HEK293 (cell line): ENCODE measurements around the gene GNB1.

Experiments used
- CTCF ChIA-PET: fragments of 350-600 bp; formaldehyde crosslinking; extraction: SDS; loops from one replicate; lab custom pipeline; 2021; ENCODE audit warnings: antibody characterized with exemption; lab: Yijun Ruan, JAX
- POLR2A ChIA-PET: fragments of 300-600 bp; formaldehyde crosslinking; extraction: SDS; loops from one replicate; lab custom pipeline; 2020; ENCODE audit warnings: antibody characterized with exemption, inconsistent platforms; lab: Yijun Ruan, JAX
- H3K27ac ChIP-seq: fragments of 200-500 bp; sonication (Bioruptor generic); 2 replicates; pipeline ENCODE4 v1.5.1; 2014; ENCODE audit warnings: low read depth, low read length, control low read depth, inconsistent platforms; ENCODE audit errors: extremely low read depth
- H3K36me3 ChIP-seq, 2 experiments: fragments of 200-500 bp in 1 of 2; sonication (Bioruptor generic) in 1 of 2; 1 replicate in 1 of 2; 2 replicates in 1 of 2; pipeline ENCODE4 v1.5.1; 2014 to 2017; ENCODE audit warnings: inconsistent platforms in 2 of 2, low read length in 2 of 2; ENCODE audit not compliant: control insufficient read depth in 2 of 2, insufficient read depth in 1 of 2
- H3K4me1 ChIP-seq: fragments of 200-500 bp; sonication (Bioruptor generic); 2 replicates; pipeline ENCODE4 v1.5.1; 2014; ENCODE audit warnings: mild to moderate bottlenecking, low read length, inconsistent platforms; ENCODE audit not compliant: control insufficient read depth, insufficient read depth
- H3K4me3 ChIP-seq: 2 replicates; pipeline ENCODE4 v1.5.1; 2011; ENCODE audit warnings: low read depth, mild to moderate bottlenecking, control low read depth, low read length, moderate library complexity
- H3K9me3 ChIP-seq: fragments of 200-500 bp; sonication (Bioruptor generic); 2 replicates; pipeline ENCODE4 v1.5.1; 2014; ENCODE audit warnings: low read depth, low read length, inconsistent platforms; ENCODE audit not compliant: control insufficient read depth, insufficient read depth
- AEBP2 ChIP-seq: fragments of 450-650 bp; formaldehyde crosslinking; IDR thresholded peaks from 2 replicates; pipeline ENCODE4 v1.5.1; 2016; ENCODE audit warnings: missing biosample characterization, missing genetic modification characterization, borderline replicate concordance
- CTCF ChIP-seq: fragments of 450-650 bp; formaldehyde crosslinking; IDR thresholded peaks from 2 replicates; pipeline ENCODE4 v1.5.1; 2016; ENCODE audit warnings: missing biosample characterization, missing genetic modification characterization
- KLF1 ChIP-seq: fragments of 450-650 bp; formaldehyde crosslinking; IDR thresholded peaks from 2 replicates; pipeline ENCODE4 v1.5.1; 2016; ENCODE audit warnings: missing biosample characterization, missing genetic modification characterization
- ZBTB10 ChIP-seq: fragments of 450-650 bp; formaldehyde crosslinking; IDR thresholded peaks from 2 replicates; pipeline ENCODE4 v1.5.1; 2016; ENCODE audit warnings: missing biosample characterization, missing genetic modification characterization
- ZEB2 ChIP-seq: fragments of 450-650 bp; formaldehyde crosslinking; IDR thresholded peaks from 2 replicates; pipeline ENCODE4 v1.5.1; 2016; ENCODE audit warnings: missing biosample characterization, missing genetic modification characterization
- ZFP69B ChIP-seq: fragments of 450-650 bp; formaldehyde crosslinking; IDR thresholded peaks from 2 replicates; pipeline ENCODE4 v1.5.1; 2016; ENCODE audit warnings: missing biosample characterization, missing genetic modification characterization
- ZNF10 ChIP-seq: fragments of 450-650 bp; formaldehyde crosslinking; IDR thresholded peaks from 2 replicates; pipeline ENCODE4 v1.5.1; 2017; ENCODE audit warnings: missing biosample characterization, missing genetic modification characterization
- ZNF132 ChIP-seq: fragments of 450-650 bp; formaldehyde crosslinking; IDR thresholded peaks from 2 replicates; pipeline ENCODE4 v1.5.1; 2017; ENCODE audit warnings: missing biosample characterization, missing genetic modification characterization, borderline replicate concordance
- ZNF146 ChIP-seq: fragments of 450-650 bp; formaldehyde crosslinking; IDR thresholded peaks from 2 replicates; pipeline ENCODE4 v1.5.1; 2016; ENCODE audit warnings: missing biosample characterization, missing genetic modification characterization
- ZNF155 ChIP-seq: fragments of 450-650 bp; formaldehyde crosslinking; IDR thresholded peaks from 2 replicates; pipeline ENCODE4 v1.5.1; 2016; ENCODE audit warnings: missing biosample characterization, missing genetic modification characterization
- ZNF335 ChIP-seq: fragments of 450-650 bp; formaldehyde crosslinking; conservative IDR thresholded peaks from 2 replicates; pipeline ENCODE4 v1.5.1; 2016; ENCODE audit warnings: missing biosample characterization, missing genetic modification characterization
- ZNF362 ChIP-seq: fragments of 450-650 bp; formaldehyde crosslinking; IDR thresholded peaks from 2 replicates; pipeline ENCODE4 v1.5.1; 2016; ENCODE audit warnings: missing biosample characterization, missing genetic modification characterization
- ZNF426 ChIP-seq: fragments of 450-650 bp; formaldehyde crosslinking; IDR thresholded peaks from 2 replicates; pipeline ENCODE4 v1.5.1; 2017; ENCODE audit warnings: missing biosample characterization, missing genetic modification characterization, mild to moderate bottlenecking, inconsistent platforms, moderate library complexity
- ZNF580 ChIP-seq: fragments of 450-650 bp; formaldehyde crosslinking; IDR thresholded peaks from 2 replicates; pipeline ENCODE4 v1.5.1; 2016; ENCODE audit warnings: missing biosample characterization, missing genetic modification characterization
- ZNF707 ChIP-seq: fragments of 450-650 bp; formaldehyde crosslinking; IDR thresholded peaks from 2 replicates; pipeline ENCODE4 v1.5.1; 2016; ENCODE audit warnings: missing biosample characterization, missing genetic modification characterization
- TF ChIP-seq, protein P1 (sequence below): sonication (generic); formaldehyde crosslinking; IDR thresholded peaks from 2 replicates; pipeline ENCODE4 v1.8.1; 2022; ENCODE audit warnings: mild to moderate bottlenecking, moderate library complexity, missing genetic modification reagents
- TF ChIP-seq, protein P2 (sequence below): fragments of 450-650 bp; formaldehyde crosslinking; IDR thresholded peaks from 2 replicates; pipeline ENCODE4 v1.5.1; 2016; ENCODE audit warnings: missing biosample characterization, missing genetic modification characterization
- TF ChIP-seq, protein P3 (sequence below): fragments of 450-650 bp; formaldehyde crosslinking; IDR thresholded peaks from 2 replicates; pipeline ENCODE4 v1.5.1; 2017; ENCODE audit warnings: missing biosample characterization, missing genetic modification characterization

The GNB1 gene

GRCh38 chr1:1755426-1755825 lies 135.5 kb downstream of the GNB1 start:
- no peak overlapping the region for H3K4me3 ChIP-seq
- CTCF ChIA-PET: no interaction called here
- TF ChIP-seq ZNF146 (tag by site-specific recombination) (no peak), ZNF426 (tag by site-specific recombination) (no peak), ZNF132 (tag by site-specific recombination) (no peak), KLF1 (tag by site-specific recombination) (no peak), ZNF155 (no peak), ZNF362 (no peak), ZNF10 (tag by site-specific recombination) (no peak), ZEB2 (tag by site-specific recombination) (no peak), ZNF580 (no peak), ZNF335 (no peak), ZFP69B (no peak), ZNF707 (no peak), CTCF (no peak), ZBTB10 (tag by site-specific recombination) (no peak), AEBP2 (no peak)
- TF ChIP-seq, protein P1, sequence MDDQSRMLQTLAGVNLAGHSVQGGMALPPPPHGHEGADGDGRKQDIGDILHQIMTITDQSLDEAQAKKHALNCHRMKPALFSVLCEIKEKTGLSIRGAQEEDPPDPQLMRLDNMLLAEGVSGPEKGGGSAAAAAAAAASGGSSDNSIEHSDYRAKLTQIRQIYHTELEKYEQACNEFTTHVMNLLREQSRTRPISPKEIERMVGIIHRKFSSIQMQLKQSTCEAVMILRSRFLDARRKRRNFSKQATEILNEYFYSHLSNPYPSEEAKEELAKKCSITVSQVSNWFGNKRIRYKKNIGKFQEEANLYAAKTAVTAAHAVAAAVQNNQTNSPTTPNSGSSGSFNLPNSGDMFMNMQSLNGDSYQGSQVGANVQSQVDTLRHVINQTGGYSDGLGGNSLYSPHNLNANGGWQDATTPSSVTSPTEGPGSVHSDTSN (CRISPR knock-in tag): no peak
- TF ChIP-seq, protein P2, sequence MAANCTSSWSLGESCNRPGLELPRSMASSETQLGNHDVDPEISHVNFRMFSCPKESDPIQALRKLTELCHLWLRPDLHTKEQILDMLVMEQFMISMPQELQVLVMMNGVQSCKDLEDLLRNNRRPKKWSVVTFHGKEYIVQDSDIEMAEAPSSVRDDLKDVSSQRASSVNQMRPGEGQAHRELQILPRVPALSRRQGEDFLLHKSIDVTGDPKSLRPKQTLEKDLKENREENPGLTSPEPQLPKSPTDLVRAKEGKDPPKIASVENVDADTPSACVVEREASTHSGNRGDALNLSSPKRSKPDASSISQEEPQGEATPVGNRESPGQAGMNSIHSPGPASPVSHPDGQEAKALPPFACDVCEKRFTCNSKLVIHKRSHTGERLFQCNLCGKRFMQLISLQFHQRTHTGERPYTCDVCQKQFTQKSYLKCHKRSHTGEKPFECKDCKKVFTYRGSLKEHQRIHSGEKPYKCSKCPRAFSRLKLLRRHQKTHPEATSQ (tag by site-specific recombination): no peak
- TF ChIP-seq, protein P3, sequence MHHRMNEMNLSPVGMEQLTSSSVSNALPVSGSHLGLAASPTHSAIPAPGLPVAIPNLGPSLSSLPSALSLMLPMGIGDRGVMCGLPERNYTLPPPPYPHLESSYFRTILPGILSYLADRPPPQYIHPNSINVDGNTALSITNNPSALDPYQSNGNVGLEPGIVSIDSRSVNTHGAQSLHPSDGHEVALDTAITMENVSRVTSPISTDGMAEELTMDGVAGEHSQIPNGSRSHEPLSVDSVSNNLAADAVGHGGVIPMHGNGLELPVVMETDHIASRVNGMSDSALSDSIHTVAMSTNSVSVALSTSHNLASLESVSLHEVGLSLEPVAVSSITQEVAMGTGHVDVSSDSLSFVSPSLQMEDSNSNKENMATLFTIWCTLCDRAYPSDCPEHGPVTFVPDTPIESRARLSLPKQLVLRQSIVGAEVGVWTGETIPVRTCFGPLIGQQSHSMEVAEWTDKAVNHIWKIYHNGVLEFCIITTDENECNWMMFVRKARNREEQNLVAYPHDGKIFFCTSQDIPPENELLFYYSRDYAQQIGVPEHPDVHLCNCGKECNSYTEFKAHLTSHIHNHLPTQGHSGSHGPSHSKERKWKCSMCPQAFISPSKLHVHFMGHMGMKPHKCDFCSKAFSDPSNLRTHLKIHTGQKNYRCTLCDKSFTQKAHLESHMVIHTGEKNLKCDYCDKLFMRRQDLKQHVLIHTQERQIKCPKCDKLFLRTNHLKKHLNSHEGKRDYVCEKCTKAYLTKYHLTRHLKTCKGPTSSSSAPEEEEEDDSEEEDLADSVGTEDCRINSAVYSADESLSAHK: no peak
- TF ChIP-seq, all 188 proteins: peak for 0
- peaks cover 0 to 84% of the 10 kb centered on the region in 2 experiments; a peak in 2 of 3 replicates for H3K36me3 ChIP-seq
- no peaks in the 10 kb centered on the region for H3K4me1 ChIP-seq
- POLR2A ChIA-PET: no interaction called here
- H3K27ac ChIP-seq: no peak overlapping the region
- H3K9me3 ChIP-seq: no peaks in the 10 kb centered on the region
